GM19239 (cell line): ENCODE measurements around the gene NEMP2.
A peak's percentile ranks its signal among the peaks of the same experiment; 100 is the strongest.

ENCODE experiments used
- DNase-seq: peaks from one replicate; pipeline ENCODE4 v3.0.0; 2011; ENCODE audit warnings: low spot score; ENCODE audit not compliant: insufficient read length
- FAIRE-seq: peaks from 2 replicates; lab custom pipeline; 2011; peaks lifted over from hg19 to GRCh38; lab: Jason Lieb, UNC

NEMP2 gene

GRCh38 chr2:190561094-190561493 is 26.6 kb upstream of the NEMP2 start:
- FAIRE-seq (no peak), DNase-seq (no peak)

- FAIRE-seq = no peak
- no peak for DNase-seq
These were observed 20.0 kb upstream of the NEMP2 start for GRCh38 chr2:190554357-190555006.

- FAIRE-seq = no peak
- DNase-seq = no peak
These were observed 18.7 kb upstream of the NEMP2 start for GRCh38 chr2:190553254-190553653.

GRCh38 chr2:190551928-190552327 is 17.4 kb upstream of the NEMP2 start:
- no peak for DNase-seq
- peak; percentile 31 for FAIRE-seq

GRCh38 chr2:190550137-190550536 is 15.6 kb upstream of the NEMP2 start:
- DNase-seq (no peak), FAIRE-seq (no peak)

- FAIRE-seq = no peak
- no peak for DNase-seq
These were observed 13.4 kb upstream of the NEMP2 start for GRCh38 chr2:190547886-190548285.

- peak; percentile 68 for FAIRE-seq
- no peak for DNase-seq
These were observed 12.2 kb upstream of the NEMP2 start for GRCh38 chr2:190546734-190547133.

GRCh38 chr2:190545555-190546385 is 11.2 kb upstream of the NEMP2 start:
- DNase-seq (no peak), FAIRE-seq (no peak)

- no peak for FAIRE-seq
- DNase-seq = no peak
These were observed 10.6 kb upstream of the NEMP2 start for GRCh38 chr2:190545093-190545492.

- FAIRE-seq = no peak
- no peak for DNase-seq
These were observed 5.5 kb upstream of the NEMP2 start for GRCh38 chr2:190540048-190540447.

- no peak for FAIRE-seq
These were observed 3.7 kb upstream of the NEMP2 start for GRCh38 chr2:190538201-190538600.

GRCh38 chr2:190537765-190538164 is 3.2 kb upstream of the NEMP2 start:
- FAIRE-seq (no peak), DNase-seq (no peak)

More at GRCh38 chr2:190538201-190538600, 3.7 kb upstream of the NEMP2 start:
- no peak for DNase-seq

GRCh38 chr2:190535586-190535985 is 1.1 kb upstream of the NEMP2 start:
- FAIRE-seq (peak; percentile 75), DNase-seq (no peak)

- DNase-seq (no peak), FAIRE-seq (peak; percentile 8)
These were observed 558 bp upstream of the NEMP2 start for GRCh38 chr2:190535121-190535439.

- FAIRE-seq (no peak), DNase-seq (no peak)
These were observed 583 bp downstream of the NEMP2 start for GRCh38 chr2:190533968-190534309.

GRCh38 chr2:190533175-190533967 is 1.2 kb downstream of the NEMP2 start:
- FAIRE-seq (peak; percentile 92), DNase-seq (no peak)

- FAIRE-seq (peak; percentile 78), DNase-seq (no peak)
These were observed 1.9 kb downstream of the NEMP2 start for GRCh38 chr2:190532581-190532980.

- FAIRE-seq (no peak), DNase-seq (no peak)
These were observed 4.1 kb downstream of the NEMP2 start for GRCh38 chr2:190530248-190530900.

- DNase-seq (no peak), FAIRE-seq (no peak)
These were observed 4.9 kb downstream of the NEMP2 start for GRCh38 chr2:190529486-190530247.

- no peak for FAIRE-seq
These were observed 6.0 kb downstream of the NEMP2 start for GRCh38 chr2:190528521-190529001.

More at GRCh38 chr2:190528521-190529001, 6.0 kb downstream of the NEMP2 start:
- no peak for DNase-seq
